ENCODE measurements around the gene MLYCD. TPM values are rescaled to one million over a fixed set of nuclear protein-coding genes. Genes with fewer than 3 reads are reported as not detected.

MLYCD gene
- polyA plus RNA-seq, 1 donor from 2014 or later = 1.7 TPM

DNA sequence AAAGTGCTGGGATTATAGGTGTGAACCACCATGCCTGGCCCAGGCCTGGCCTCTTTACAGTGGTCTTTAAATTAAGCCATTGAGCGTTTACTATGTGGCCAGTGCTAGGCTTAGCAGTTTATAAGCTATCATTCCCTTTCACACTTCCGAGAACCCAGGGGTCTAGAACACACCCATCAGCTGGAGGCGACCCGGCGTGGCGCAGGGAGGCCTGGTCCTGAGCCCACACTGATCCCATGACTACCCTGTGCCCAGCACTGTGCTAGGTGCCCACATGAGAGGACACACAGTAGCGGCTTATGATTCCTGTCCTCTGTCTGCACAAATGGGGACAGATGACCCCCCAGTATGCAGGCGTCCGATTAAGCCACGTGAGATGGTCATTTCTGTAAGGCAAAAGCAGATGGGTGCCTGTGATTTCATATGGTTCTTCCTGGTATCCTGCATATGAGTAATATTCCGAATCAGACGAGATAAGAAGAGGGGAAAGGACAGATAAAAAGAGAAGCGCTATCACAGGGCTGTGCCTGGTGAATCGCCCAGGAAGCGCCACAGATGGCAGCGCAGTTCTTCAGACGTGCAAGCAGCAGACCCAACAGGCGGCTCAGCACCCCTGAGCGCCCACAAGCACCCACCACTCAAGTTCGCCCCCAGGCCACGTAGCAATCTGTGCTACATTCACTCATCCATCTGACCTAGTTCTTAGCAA is 59.4 kb downstream of the MLYCD start:
- Mint-ChIP-seq H3K27ac (no peak overlapping the region), H3K9me3 (no peaks in the 10 kb centered on the region), H3K4me1 (peaks cover 2 to 7% (median 6%) of the 10 kb centered on the region in 3 donors), H3K36me3 (no peaks in the 10 kb centered on the region), H3K4me3 (no peak overlapping the region), H3K27me3 (peaks cover 25% of the 10 kb centered on the region)

DNA sequence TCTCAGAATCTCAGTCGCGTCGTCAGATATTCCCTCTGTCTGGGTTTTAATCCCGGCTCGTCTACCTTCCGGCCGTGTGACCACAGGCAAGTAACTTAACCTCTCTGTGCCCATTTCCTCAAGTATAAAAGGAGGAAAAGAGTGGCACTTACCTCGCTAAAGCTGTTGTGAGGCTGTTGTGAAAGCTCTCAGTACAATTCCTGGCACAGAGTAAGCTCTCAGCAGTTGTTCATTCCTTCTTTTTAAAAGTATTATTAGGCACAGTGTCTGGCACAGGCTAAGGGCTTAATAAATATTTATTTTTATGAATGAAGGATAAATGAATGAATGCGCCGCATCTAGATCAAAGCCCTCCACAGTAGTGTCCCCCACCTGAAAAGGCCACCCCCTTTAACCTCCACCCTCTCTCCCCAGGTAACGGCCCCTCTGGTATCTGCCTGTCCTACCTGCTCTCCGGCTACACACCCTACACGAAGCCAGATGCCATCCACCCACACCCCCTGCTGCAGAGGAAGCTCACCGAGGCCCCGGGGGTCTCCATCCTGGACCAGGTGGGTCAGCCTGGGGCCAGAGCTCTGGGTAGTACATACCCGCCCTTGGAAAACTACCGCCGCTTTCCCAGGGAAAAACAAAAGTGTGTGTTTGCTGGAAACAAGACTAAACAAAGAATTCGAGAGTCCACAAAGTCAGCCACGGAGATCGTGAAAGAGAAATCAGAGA is 60.1 kb downstream of the MLYCD start:
- no peaks in the 10 kb centered on the region for H3K36me3 Mint-ChIP-seq
- peaks cover 21% of the 10 kb centered on the region for H3K27me3 Mint-ChIP-seq
- H3K4me3 Mint-ChIP-seq = no peak overlapping the region
- H3K9me3 Mint-ChIP-seq = no peaks in the 10 kb centered on the region
- peaks cover under 1 to 5% (median 5%) of the 10 kb centered on the region in 3 donors for H3K4me1 Mint-ChIP-seq
- H3K27ac Mint-ChIP-seq = no peak overlapping the region

DNA sequence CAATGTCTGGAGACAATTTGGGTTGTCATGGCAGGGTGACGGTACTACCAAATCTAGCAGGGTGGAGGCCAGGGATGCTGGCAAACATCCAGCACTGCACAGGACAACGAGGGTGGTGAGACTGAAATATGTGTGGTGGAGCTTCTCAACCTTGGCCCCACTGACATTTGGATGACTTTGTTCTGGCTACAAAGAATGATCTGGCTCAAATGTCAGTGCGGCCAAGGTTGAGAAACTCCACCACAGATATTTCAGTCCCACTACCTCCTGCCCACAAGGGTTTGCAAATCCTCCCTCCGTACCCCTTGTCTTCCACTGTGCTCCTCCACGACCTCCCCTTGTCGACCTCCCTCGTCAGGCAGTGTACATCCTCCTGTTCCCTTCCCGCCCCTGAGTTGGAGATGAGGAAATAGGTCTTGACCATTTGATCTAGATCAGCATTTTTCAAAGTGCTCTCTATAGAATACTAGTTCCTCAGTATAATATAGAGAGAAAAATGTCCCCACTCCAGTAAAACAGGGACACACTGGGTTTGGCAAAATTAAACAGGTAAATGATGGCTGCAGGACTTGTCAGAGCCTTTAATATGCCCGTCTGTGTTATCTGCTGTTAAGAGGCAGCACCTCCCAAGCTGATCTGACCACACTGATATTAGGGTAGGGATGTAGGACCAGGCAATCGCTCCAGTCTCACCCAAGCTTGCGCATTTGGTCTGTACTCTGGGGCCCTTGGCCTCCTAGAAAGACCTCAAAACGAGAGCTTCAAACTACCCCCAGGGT is 60.9 kb downstream of the MLYCD start:
- peaks cover 13% of the 10 kb centered on the region for H3K27me3 Mint-ChIP-seq

DNA sequence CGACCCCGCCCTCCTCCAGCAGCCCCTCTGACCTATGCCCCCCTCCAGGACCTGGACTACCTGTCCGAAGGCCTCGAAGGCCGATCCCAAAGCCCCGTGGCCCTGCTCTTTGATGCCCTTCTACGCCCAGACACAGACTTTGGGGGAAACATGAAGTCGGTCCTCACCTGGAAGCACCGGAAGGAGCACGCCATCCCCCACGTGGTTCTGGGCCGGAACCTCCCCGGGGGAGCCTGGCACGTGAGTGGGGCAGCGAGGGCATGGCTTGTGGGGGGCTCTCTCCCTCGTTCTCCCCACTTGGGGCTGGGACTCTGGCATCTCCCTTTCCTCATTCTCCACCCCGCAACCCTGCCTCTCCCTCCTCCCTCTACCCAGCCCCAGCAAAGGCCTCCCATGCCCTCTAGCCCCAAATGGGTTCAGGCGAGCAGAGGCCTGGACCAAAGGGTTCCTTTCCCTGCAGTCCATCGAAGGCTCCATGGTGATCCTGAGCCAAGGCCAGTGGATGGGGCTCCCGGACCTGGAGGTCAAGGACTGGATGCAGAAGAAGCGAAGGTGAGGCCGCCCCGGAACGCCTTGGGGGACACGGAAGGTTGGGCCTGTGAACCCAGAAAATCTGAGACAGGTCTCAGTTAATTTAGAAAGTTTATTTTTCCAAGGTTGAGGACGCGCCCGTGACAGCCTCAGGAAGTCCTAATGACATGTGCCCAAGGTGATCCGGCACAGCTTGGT is 61.8 kb downstream of the MLYCD start:
- H3K27ac Mint-ChIP-seq = no peak overlapping the region
- H3K4me3 Mint-ChIP-seq = no peak overlapping the region
- peaks cover 9% of the 10 kb centered on the region for H3K27me3 Mint-ChIP-seq
- H3K9me3 Mint-ChIP-seq = no peaks in the 10 kb centered on the region
- H3K4me1 Mint-ChIP-seq = peaks cover 0 to 3% (median 0%) of the 10 kb centered on the region in 3 donors
- H3K36me3 Mint-ChIP-seq = no peaks in the 10 kb centered on the region

More for the DNA sequence above, 60.9 kb downstream of the MLYCD start:
- Mint-ChIP-seq H3K27ac (peak overlapping the region in 1 of 3 donors; percentile 17), H3K9me3 (no peaks in the 10 kb centered on the region), H3K36me3 (no peaks in the 10 kb centered on the region), H3K4me1 (peaks cover 0 to 3% (median 0%) of the 10 kb centered on the region in 3 donors), H3K4me3 (peak overlapping the region in 1 of 4 donors; percentile 49)

DNA sequence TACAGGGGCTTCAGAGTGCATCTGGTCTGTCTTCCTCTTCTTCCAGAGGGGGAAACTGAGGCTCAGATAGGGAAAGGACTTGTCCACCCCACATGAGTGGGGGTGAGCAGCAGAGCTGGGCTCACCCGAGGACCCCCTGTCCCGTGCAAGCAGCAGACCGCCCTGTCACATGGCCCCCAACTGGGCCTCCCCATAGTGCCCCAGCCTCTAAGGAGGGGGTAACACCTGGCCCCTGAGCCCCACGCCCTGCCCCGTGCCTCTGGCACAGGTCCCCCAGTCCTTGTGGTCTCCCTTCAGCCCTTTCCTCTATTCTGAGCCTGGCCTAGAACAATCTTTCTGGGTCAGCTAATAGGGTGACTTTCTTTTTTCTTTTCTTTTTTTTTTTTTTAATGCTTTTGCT is 62.7 kb downstream of the MLYCD start:
- Mint-ChIP-seq H3K4me3 (no peak overlapping the region), H3K36me3 (no peaks in the 10 kb centered on the region), H3K4me1 (peaks cover 0 to 2% (median 0%) of the 10 kb centered on the region in 3 donors), H3K27me3 (peaks cover 2% of the 10 kb centered on the region), H3K27ac (no peak overlapping the region), H3K9me3 (no peaks in the 10 kb centered on the region)

DNA sequence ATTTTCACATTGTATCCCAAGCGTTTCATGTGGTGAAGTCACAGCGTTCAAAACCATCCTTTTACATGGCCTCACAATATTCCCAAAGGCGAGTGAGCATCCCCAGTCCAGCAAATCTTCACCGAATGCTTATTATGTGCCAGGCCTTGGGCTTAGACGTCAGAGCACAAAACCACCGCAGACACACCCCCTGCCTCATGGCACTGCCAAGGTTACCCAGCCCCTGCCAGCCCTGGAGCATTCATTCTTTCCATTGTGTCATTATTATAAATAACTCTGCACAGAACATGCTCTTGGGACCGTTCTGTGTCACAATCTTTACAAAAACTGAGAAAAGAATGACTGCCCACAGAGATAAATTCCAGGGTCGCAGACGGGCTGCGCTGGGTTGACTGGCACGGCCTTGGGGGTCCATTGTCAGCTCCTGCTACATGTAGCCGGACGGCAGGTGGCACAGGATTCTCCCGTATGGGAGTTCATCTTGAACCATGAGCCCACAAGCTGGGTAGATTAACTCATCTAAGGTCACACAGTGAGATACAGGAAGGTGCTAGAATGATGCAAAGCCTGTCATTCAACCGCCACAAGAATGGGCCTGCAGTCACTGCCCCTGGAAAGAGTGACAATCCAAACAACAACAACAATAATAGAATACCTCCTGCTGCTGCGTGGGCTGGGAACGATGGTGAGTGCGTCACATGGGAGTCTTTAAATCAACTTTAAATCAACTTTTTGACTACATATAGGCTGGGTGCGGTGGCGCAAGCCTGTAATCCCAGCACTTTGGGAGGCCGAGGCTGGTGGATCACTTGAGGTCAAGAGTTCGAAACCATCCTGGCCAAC is 64.6 kb downstream of the MLYCD start:
- H3K27me3 Mint-ChIP-seq = peaks cover 5% of the 10 kb centered on the region
- peak overlapping the region in 1 of 3 donors; percentile 31 for H3K27ac Mint-ChIP-seq
- no peaks in the 10 kb centered on the region for H3K36me3 Mint-ChIP-seq
- no peaks in the 10 kb centered on the region for H3K9me3 Mint-ChIP-seq
- no peak overlapping the region for H3K4me3 Mint-ChIP-seq
- H3K4me1 Mint-ChIP-seq = peaks cover 0 to 2% (median 0%) of the 10 kb centered on the region in 3 donors

DNA sequence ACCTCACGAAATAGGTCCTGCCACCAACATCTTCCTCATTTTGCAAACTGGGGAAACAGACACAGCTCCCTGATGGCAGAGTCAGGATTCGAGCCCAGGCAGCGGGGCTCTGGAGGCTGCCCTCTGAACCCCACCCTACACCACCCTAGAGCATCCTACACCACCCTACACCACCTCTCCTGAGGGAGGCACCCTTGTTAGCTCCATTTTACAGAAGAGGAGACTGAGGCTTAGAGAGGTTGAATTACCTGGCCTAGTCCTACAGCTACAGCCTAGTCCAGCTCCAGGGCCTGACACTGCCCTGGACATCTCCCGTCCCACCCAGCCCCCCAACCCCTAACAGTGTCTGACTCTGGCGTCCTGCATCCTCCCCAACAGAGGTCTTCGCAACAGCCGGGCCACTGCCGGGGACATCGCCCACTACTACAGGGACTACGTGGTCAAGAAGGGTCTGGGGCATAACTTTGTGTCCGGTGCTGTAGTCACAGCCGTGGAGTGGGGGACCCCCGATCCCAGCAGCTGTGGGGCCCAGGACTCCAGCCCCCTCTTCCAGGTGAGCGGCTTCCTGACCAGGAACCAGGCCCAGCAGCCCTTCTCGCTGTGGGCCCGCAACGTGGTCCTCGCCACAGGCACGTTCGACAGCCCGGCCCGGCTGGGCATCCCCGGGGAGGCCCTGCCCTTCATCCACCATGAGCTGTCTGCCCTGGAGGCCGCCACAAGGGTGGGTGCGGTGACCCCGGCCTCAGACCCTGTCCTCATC is 65.9 kb downstream of the MLYCD start:
- H3K27me3 Mint-ChIP-seq = peaks cover 5% of the 10 kb centered on the region
- no peak overlapping the region for H3K27ac Mint-ChIP-seq

DNA sequence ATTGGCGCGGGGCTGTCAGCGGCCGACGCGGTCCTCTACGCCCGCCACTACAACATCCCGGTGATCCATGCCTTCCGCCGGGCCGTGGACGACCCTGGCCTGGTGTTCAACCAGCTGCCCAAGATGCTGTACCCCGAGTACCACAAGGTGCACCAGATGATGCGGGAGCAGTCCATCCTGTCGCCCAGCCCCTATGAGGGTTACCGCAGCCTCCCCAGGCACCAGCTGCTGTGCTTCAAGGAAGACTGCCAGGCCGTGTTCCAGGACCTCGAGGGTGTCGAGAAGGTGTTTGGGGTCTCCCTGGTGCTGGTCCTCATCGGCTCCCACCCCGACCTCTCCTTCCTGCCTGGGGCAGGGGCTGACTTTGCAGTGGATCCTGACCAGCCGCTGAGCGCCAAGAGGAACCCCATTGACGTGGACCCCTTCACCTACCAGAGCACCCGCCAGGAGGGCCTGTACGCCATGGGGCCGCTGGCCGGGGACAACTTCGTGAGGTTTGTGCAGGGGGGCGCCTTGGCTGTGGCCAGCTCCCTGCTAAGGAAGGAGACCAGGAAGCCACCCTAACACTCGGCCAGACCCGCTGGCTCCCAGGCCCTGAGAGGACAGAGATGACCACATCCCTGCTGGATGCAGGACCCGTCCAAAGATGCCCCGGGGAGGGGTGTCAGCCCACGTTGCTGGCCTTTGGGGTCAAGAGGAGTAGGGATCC is 66.7 kb downstream of the MLYCD start:
- no peaks in the 10 kb centered on the region for H3K36me3 Mint-ChIP-seq
- no peak overlapping the region for H3K27ac Mint-ChIP-seq
- H3K27me3 Mint-ChIP-seq = peaks cover 5% of the 10 kb centered on the region
- peak overlapping the region in 1 of 4 donors; percentile 39 for H3K4me3 Mint-ChIP-seq
- peaks cover 0 to 2% (median 0%) of the 10 kb centered on the region in 3 donors for H3K4me1 Mint-ChIP-seq
- H3K9me3 Mint-ChIP-seq = no peaks in the 10 kb centered on the region

More for the DNA sequence above, 65.9 kb downstream of the MLYCD start:
- H3K9me3 Mint-ChIP-seq = no peaks in the 10 kb centered on the region
- no peaks in the 10 kb centered on the region for H3K36me3 Mint-ChIP-seq
- no peak overlapping the region for H3K4me3 Mint-ChIP-seq
- peaks cover 0 to 2% (median 0%) of the 10 kb centered on the region in 3 donors for H3K4me1 Mint-ChIP-seq

DNA sequence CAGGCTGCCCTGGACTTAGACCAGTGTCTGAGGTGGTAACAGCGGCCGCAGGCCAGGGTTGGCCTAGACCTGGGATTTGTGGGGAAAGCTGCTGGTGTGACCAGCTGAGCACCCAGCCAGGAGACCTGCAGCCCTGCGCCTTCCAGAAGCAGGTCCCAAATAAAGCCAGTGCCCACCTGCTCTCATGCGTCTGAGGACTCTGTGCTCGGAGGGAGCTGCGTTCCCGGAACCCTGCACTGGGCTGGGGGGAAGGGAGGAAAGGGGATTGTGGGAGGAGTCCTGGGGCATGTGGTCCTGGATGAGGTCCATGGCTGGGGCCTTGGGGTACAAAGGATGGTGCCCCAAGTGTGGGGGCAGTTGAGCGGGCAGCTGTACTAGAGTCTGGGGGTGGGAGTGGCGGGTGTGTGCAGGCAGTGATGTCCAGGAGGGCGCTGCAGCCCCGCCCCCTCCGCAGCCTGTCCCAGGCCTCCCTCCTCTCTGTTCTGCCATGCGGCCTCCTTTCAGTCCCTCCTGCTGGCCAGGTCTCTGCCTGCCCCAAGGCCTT is 67.3 kb downstream of the MLYCD start:
- Mint-ChIP-seq H3K9me3 (no peaks in the 10 kb centered on the region), H3K4me1 (peaks cover 0 to 2% (median 0%) of the 10 kb centered on the region in 3 donors), H3K27ac (no peak overlapping the region), H3K36me3 (no peaks in the 10 kb centered on the region), H3K27me3 (peaks cover 5% of the 10 kb centered on the region), H3K4me3 (peak overlapping the region in 1 of 4 donors; percentile 69)

DNA sequence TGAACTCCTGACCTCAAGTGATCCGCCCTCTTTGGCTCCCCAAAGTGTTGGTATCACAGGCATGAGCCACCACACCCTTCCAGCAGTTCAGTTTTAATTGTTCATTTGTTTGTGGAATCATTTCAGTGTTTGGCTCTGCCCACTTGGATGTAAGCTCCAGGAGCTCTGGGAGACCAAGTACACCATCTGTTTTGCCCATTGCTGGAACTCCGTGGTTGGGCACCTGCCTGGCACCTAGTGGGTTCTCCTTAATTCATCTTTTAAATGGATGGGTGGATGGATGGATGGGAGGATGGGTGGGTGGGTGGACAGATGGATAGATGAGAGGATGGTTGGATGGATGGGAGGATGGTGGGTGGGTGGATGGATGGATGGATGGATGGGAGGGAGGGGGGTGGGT is 68.2 kb downstream of the MLYCD start:
- Mint-ChIP-seq H3K9me3 (no peaks in the 10 kb centered on the region), H3K4me3 (no peak overlapping the region)

DNA sequence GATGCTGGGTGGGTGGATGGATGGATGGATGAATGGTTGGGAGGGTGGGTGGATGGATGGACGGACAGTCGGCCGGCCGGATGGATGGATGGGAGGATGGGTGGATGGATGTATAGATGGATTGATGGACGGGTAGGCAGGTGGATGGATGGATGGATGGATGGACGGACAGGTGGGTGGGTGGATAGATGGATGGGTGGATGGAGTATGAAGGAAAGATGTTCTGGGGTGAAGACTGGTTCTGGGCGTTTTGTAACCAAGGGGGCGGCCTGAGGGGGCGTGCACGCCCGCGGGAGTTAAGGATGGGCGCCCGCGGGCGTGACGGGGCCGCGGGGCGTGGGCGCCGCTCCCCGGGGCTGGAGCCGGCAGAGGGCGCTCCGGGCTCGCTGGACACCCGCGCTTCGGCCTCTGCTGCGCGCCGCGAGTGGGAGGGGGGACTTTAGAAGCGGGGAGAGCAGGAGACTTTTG is 69.0 kb downstream of the MLYCD start, which contains the start of gene NECAB2:
Gene NECAB2 (plus strand): TSS at position 407 of the 468 bp plus-strand sequence. CDS start 405 bp downstream, outside the sequence.
- peak within 1 kb of the TSS in 1 of 3 donors; percentile 29 for H3K27ac Mint-ChIP-seq
- H3K9me3 Mint-ChIP-seq = no peaks in the 10 kb centered on the region
- peak within 1 kb of the TSS in 2 of 4 donors; percentile 27 to 71 for H3K4me3 Mint-ChIP-seq
- peaks cover 0 to 2% (median 0%) of the 10 kb centered on the region in 3 donors for H3K4me1 Mint-ChIP-seq
- H3K27me3 Mint-ChIP-seq = peaks cover 9% of the 10 kb centered on the region
- no peaks in the 10 kb centered on the region for H3K36me3 Mint-ChIP-seq

More for the DNA sequence above, 68.2 kb downstream of the MLYCD start:
- Mint-ChIP-seq H3K27me3 (peaks cover 9% of the 10 kb centered on the region), H3K27ac (no peak overlapping the region), H3K4me1 (peaks cover 0 to 2% (median 0%) of the 10 kb centered on the region in 3 donors), H3K36me3 (no peaks in the 10 kb centered on the region)

DNA sequence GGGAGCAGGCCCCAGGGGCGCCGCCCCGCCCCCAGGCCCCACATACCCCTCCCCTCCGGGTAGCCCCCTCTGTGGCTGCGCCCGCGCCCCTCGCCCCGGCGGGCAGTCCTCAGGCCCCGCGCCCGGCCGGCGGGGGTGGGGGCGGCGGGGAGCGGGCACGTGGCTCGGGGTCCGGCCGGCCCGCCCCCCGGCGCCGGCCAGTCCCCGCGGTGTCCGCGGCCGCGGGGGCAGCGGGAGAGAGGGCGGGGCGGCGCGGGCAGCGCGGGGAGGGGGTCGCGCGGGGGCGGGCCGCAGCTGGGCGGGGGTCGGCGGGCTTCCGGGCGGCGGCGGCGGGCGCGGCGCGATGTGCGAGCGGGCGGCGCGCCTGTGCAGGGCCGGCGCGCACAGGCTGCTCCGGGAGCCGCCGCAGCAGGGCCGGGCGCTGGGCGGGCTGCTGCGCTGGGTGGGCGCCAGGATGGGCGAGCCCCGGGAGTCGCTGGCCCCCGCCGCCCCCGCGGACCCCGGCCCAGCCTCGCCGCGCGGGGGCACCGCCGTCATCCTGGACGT is 69.5 kb downstream of the MLYCD start:
- Mint-ChIP-seq H3K27me3 (peaks cover 9% of the 10 kb centered on the region), H3K9me3 (no peaks in the 10 kb centered on the region), H3K27ac (no peak overlapping the region), H3K36me3 (no peaks in the 10 kb centered on the region), H3K4me1 (peaks cover 0 to 2% (median 0%) of the 10 kb centered on the region in 3 donors), H3K4me3 (no peak overlapping the region)
